Stimulated activated CD4-positive, alpha-beta T cell treated with anti-CD3 and anti-CD28 coated beads, Interleukin-2, amount 100 ng/mL, for 48 hours (primary cell): ENCODE measurements around the gene CYP2S1.

Experiments used
- DNase-seq, 2 donors: peaks; one replicate each; pipeline ENCODE4 v3.0.0-alpha.2; 2020

Gene CYP2S1

GRCh38 chr19:41195675-41196497 lies 2.9 kb downstream of the CYP2S1 start:
- DNase-seq: no peak

- no peak for DNase-seq
These were observed 5.5 kb downstream of the CYP2S1 start for GRCh38 chr19:41198559-41198958.

- no peak for DNase-seq
These were observed 10.4 kb downstream of the CYP2S1 start for GRCh38 chr19:41203371-41203770.

GRCh38 chr19:41204338-41204737 lies 11.3 kb downstream of the CYP2S1 start:
- DNase-seq: peak; percentile 76 to 79

DNA sequence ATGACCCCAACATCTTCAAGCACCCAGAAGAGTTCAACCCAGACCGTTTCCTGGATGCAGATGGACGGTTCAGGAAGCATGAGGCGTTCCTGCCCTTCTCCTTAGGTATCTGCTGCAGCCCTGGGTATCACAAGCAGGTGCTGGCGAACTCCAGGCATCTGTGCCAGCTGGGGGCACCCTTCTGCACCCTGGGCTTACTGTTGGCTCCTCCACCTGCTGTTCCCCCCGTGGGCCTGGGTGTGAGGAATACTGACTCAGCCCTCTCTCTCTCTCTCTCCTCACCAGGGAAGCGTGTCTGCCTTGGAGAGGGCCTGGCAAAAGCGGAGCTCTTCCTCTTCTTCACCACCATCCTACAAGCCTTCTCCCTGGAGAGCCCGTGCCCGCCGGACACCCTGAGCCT lies 13.0 kb downstream of the CYP2S1 start:
- no peak for DNase-seq

DNA sequence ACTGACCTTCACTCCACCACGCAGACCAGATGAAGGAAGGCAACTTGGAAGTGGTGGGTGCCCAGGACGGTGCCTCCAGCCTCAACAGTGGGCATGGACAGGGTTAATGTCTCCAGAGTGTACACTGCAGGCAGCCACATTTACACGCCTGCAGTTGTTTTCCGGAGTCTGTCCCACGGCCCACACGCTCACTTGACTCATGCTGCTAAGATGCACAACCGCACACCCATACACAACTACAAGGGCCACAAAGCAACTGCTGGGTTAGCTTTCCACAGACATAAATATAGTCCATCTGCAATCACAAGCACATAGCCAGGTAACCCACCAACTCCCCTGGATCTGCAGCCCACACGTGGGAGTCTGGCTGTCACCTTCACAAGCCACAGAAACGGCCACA lies 13.4 kb downstream of the CYP2S1 start:
- DNase-seq: no peak

DNA sequence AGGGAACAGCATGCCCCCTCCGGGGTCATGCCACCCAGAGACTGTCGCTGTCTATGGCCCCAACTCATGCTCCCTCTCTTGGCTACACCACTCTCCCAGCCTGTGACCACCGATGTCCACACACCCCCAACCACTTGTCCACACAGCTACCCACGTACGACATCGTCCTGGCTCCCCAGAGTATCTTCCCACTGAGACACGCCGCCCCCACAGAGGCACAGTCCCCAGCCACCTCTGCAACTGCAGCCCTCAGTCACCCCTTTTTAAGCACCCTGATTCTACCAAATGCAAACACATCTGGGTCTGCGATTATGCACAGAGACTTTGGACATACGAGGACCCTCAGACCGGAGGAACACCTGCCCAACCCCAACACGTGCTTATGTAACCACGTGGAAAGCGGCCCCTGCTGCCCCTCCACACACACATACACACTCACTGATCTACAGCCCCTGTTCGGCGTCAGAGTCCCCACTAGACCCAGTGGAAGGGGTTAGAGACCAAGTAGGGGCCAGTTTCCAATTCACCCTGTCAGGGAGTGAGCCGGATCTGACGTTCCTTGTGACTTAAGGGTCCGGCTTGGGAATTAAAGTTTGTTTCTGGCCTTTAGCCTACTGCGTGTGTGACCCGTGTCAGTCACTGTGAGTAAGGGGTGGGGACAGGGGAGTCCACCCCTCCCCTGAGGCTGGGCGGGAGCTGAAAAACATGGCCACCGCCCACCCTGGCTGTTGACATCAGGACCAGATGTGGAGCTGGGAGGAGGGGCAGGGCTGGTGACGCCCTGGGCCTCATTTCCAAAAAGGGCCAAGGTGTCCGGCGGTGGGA lies 14.1 kb downstream of the CYP2S1 start:
- DNase-seq: no peak

GRCh38 chr19:41214161-41214560 lies 21.1 kb downstream of the CYP2S1 start:
- DNase-seq: no peak

DNA sequence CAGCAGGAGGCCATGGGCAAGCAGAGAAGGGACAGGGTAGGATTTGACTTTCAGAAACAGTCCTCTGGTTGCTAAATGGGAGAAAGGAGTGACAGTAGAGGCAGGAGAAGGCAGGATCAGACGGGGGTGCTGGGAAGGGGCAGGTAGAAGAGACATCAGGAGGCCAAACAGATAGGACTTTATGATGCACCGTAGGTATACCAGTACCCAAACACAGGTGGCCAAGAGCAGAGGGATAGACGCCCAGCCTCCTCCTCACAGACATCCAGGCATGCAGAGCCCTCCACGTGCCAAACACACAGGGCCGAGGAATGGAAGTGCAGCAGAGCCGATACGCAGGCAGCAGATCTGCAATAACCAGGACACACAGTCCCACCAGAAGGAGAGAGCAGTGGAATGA lies 24.7 kb downstream of the CYP2S1 start:
- no peak for DNase-seq

DNA sequence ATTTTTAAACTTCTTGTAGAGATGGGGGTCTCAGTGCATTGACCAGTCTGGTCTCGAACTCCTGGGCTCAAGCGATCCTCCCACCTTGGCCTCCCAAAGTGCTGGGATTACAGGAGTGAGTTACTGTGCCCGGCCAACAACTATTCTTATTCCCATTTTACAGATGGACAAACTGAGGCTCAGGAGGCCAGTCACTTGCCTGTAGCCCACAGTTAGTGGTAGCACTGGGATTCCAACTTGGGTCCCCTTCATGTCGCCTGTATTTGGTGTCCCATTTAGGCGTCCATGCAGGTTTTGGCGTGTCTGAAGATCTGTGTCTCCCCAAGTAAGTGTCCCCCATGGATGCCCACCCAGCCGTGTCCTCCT lies 25.2 kb downstream of the CYP2S1 start:
- no peak for DNase-seq

DNA sequence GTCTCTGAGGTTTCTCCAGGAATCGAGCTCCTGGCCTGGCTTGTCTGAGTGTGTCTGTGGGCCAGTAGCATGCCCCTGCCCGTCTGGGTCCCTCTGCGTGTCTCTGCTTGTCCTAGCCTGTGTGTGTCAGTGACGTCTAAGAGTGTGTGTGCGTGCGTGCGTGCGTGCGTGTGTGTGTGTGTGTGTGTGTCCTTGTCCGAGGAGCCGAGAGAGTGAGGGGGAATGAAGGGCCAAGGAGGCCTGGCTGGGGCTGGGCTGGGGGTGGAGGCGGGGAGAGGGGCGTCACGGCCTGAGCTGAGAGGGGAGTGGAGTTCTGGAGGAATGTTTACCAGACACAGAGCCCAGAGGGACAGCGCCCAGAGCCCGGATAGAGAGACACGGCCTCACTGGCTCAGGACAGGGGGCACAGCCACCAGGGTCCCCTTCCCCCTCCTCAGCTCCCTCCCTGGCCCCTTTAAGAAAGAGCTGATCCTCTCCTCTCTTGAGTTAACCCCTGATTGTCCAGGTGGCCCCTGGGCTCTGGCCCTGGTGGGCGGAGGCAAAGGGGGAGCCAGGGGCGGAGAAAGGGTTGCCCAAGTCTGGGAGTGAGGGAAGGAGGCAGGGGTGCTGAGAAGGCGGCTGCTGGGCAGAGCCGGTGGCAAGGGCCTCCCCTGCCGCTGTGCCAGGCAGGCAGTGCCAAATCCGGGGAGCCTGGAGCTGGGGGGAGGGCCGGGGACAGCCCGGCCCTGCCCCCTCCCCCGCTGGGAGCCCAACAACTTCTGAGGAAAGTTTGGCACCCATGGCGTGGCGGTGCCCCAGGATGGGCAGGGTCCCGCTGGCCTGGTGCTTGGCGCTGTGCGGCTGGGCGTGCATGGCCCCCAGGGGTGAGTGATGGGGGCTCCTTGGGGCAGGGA lies 25.8 kb downstream of the CYP2S1 start, which contains the start of gene AXL:
TSS of gene AXL (plus strand) at position 609 of the 893 bp plus-strand sequence. CDS start at position 779, 170 bp downstream.
- DNase-seq: no peak

DNA sequence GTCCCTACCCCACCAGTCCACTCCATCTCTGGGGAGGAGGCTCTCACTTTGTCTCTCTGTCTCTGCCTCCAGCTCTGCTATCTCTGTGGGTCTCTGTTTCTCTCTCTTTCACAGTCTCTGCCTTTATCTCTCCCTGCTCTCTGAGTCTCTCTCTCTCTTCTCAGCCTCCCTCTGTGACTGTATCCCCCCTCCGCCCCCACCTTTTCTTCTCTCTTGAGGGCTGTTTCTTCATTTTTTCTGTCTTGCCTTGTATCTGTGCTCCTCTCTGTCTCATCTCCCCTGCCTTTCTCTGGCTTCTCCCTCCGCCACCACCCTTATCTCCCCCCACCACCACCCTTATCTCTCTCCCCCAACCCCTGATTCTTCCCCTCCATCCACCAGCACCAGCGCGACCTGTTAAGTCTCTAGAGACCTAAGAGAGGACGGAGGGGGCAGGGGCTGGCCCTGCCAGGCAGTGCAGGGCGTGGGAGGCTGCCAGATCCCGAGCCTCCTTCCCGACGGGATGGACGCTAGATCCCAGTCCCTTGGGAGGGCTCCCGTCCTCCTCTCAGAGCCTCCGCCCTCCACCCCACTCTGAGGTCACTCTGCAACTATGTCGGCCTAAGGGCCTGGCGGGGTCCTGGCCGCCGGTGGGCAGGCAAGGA lies 27.0 kb downstream of the CYP2S1 start:
- DNase-seq: no peak

DNA sequence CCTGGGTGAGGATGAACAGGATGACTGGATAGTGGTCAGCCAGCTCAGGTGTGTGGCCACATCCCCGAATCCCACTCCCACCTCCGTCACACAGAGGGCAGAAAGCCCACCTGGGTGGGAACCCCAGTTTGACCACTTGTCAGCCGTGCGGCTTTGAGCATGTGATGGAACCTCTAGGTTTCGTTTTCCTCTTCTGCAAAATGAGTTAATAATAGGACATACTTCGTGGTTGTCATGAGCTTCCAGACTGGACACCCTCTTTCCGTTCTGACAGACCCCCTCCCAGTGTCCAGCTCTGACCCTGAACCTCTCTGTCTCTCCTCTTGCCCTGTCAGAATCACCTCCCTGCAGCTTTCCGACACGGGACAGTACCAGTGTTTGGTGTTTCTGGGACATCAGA lies 27.8 kb downstream of the CYP2S1 start:
- no peak for DNase-seq

DNA sequence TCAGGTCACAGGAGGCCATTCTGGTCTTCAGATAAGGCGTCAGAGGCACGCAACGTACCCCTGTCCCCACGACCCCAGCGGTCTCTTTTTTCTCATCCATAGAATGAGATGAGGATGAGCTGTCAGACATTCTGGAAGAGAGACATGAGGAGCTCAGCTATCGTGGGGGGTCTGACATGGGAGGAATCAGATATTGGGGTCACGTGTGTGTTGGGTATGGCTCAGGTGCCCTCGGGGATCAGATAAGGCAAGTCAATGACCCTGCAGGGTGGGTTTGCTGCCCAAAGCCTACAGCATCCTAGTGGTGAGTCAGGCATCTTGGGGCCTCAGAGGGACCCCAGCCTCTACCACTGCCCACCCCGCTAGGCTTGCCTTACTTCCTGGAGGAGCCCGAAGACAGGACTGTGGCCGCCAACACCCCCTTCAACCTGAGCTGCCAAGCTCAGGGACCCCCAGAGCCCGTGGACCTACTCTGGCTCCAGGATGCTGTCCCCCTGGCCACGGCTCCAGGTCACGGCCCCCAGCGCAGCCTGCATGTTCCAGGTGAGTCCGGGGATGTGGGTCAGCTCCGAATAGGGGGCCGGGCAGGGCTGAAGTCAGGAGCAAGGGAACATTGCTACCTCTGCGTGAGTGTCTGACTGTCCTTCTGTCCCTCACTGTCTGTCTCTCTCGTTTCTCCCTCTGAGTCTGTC lies 28.6 kb downstream of the CYP2S1 start:
- DNase-seq: no peak

DNA sequence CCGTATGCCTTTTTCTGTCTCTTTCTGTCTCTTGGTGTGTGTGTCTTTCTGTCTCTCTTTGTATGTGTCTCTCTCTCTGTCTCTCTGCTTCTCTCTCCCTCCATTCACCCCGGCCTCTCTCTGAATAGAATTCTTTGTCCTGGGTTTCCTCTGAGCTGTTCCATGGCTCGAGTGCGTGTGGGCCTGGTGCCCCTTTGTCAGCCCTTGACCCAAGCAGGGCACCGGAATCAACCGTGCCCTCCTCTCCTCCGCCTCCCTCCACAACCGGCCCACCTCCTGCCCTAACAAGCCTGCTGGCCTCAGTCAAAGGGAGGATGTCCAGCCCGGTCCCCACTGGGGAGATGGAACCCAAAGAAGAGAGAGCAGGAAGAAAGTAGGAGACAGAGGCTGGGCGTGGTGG lies 29.2 kb downstream of the CYP2S1 start:
- DNase-seq: no peak

- no peak for DNase-seq
These were observed 30.6 kb downstream of the CYP2S1 start for GRCh38 chr19:41223431-41224234.

DNA sequence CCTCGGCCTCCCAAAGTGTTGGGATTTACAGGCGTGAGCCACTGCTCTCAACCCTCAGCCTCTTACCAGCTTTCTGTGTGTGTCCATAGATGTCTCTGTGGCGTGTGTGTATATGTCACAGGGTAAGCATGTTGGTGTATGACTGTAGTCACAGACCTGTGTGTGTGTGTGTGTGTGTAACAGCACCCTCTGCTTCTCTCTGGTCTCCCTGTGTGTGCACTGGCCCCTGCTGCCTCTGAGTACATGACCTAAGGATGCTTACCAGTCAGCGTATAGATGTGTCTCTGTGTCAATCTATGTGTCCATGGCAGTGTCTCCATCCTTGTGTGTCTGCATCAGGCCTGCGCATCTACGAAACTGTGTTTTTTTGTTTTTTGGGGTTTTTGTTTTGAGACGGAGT lies 31.6 kb downstream of the CYP2S1 start:
- no peak for DNase-seq

DNA sequence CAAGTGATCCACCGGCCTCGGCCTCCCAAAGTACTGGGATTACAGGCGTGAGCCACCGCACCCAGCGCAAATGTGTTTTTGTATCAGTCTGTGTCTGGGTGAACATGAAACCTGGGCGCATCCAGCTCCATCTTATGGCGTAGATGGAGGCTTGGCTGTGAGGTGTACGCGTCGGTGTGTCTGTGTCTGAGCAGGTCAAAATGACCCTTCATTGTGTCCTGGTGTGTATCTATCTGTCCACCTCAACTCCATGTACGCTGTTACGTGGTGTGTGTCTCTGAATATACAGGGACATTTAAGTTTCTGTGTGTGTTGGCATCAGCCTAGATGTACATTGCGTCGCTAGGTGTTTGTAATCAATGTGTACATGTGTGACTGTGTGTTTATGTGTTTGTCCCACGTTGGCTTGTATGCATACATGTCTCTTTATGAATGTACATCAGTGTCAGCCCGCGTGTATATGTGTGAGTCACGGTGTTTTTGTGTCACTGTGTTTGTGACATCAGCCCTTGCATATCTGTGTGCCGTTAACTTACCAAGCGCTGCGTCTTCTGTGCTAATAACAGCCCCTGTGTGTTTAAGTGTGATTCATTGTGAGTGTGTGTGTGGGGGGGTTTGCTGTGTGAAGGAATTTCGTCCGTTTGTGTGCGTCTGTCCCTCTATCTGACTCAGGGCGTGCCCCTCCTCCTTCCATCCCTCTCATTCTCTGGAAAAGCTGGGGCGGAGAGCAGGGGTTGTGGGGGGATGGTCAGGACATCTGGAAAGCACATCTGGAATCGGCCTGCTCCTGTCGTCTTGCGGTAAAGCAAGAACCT lies 32.4 kb downstream of the CYP2S1 start:
- peak; percentile 33 to 38 for DNase-seq

DNA sequence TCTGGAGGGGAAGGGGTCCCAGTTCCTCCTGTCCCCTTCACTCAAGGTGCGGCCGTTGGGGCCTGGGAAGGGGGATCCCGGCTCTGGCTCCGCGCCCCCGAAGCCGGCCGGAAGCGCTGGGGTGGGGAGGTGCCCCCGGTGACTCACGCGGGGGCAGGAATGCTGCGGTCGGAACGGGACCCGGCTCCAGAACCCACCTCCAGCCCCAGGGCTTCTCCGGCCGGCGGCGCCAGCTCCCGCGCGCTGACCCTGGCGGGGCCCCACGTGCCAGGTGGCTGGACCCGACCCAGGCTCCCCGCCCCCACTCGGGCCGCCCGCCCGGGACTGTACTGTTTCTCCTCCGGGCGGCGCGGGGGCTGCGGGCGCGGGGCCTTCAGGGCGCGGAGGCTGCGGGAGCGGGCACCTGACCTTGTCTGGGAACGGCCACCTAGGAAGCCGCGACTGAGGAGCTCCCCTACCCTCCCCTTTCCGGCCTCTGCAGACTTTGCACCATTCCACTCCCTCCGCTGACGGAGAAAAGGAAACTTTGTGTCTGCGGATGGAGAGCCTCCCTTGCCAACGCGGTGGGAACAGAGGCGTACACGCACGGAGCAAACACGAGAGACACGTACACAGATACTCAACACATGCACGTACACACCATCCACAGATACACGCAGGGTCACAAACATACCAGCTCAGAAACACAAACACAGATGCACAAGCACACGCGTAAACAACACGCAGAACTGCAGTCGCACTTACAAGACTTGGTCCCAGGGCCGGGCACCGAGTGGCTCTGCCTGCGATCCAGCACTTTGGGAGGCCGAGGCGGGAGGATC lies 33.2 kb downstream of the CYP2S1 start:
- DNase-seq: peak; percentile 22 to 23
